Islet of Langerhans (tissue), 1 donor: Measurements from ENCODE around the gene SHC1.

ENCODE experiments used
- FAIRE-seq: peaks from one replicate; lab custom pipeline; 2011; peaks lifted over from hg19 to GRCh38; lab: Jason Lieb, UNC

SHC1 gene

GRCh38 chr1:155008015-155008941 is 37.7 kb upstream of the SHC1 start:
- FAIRE-seq: no peak

DNA sequence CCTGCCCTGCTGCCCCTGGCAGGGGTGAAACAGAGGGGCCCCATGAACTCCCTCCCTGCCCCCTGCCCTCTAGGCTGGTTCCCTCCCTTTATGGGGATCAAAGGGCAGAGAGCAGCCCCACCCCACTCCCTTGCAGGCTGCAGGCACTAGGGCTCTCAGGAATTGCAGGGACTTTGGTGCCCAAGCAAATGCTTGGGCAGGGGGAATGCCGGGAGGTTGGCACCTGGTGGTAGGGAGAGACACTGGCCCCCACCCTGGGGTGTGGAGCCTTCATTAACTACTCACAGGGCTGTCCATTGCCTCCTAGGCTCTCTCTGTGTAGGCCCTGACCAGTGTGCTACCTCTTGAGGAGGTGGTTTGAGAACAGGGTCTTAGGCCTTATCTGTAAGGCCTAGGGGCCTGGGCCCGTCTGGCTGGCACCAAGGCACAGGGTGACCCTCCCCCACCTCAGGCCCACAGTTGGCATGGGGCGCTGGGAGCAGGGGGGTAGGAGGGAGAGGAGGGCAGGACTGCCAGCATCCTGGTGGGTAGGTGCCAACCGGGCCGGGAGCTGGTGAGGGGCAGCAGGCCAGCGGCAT is 36.8 kb upstream of the SHC1 start:
- FAIRE-seq: no peak

GRCh38 chr1:155006601-155007101 is 36.1 kb upstream of the SHC1 start:
- no peak for FAIRE-seq

DNA sequence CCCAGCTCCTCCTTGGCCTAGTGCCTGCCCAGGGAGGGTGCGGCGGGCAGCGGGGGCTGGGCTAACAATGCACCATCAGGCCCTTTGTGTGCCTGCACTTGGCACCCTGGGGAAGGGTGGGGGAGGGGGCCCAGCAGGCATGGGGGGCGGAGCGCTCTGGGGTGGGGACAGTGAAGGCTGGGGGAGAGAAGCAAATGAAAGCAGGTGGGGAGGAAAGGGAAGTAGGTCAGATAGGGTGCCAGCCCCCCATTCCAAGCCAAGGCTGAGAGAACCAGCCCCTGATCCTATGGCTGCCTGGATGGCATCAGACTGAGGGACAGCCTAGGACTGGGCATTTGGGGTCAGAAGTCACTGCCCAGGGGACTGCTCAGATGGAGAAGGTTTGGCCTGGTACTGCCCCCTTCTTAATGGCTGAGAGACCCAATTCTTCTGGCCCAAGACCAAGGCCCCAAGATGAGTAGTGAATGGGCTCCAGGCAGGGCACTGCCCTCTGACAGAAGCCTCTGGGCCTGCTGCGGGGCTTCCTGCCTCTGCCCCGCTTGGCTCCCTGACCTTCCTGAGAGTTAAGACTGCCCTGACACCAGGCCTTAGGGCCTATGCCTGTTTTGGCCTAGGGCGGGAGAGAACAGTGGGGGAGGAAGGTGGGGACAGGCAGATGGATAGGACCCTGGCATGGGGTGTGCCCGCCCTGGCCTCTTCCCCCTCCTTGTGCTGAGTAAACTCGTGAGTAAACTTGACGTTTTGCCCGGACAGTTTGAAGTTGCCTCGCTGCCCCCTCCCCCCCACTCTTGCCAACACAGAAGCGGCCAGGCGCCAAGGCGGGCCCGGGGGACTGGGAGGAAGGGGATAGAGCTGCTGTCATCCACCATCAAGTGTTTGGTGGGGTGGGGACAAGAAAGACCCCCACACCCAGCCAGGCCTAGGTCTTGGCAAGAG is 34.8 kb upstream of the SHC1 start:
- no peak for FAIRE-seq

DNA sequence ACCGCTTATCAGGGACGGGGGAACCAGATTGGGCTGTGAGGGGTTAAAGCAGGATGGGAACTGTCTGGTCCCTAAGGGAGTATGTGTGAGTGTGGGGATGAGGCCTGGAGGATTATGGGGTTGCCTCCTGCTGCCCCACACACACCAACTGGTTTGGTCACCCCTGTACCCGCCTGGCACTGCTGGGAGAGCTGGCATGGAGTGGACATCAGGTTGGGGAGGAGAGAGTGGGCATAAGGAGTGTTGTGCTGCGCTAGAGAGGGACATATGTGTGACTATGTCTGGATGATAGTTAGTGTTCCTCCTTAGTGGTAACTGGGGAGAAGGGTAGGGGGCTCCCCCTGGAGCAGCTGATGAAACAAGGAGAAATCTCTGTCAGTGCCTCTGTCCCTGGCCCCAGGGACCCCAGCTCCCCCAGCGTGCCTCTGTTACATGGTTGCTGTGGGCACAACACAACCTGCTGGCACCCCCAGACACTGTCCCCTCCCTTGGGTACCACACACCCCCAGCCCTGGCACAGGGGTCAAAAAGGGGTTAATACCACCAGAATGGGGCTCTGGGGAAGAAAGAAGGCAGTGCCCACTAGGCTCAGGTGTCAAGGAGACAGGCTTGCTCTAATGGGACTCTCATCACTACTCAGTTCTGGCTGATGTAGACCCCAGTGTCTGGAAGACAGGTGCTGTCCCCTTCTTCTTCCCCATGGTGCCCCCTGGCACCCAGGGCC is 34.0 kb upstream of the SHC1 start:
- FAIRE-seq: no peak

- FAIRE-seq: no peak
These were observed 33.3 kb upstream of the SHC1 start for GRCh38 chr1:155003766-155004351.

DNA sequence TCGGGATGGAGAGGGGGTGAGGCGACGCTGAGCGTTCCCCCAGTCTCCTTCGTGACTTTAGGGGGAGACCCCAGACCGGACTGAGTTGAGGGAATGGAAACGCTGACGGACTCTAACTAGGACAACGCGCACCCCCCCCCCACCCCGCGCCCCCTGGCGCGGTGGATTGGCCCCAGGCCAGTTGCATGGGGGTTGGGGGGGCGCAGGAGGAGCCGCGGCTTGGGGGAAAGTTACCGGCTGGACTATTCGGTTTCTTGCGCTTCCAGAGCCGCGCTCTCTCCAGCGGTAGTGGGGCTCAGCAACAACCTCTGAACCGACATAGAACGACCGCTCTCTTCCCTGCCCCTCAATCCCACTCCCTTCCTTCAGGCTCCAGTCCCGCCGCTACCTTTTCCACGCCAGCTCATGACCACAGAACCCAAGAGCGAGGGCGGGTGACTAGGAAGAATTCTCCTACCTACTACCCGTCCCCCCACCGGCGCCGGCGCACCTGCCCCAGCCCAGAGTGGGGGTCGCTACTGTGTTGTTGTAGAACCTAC is 32.7 kb upstream of the SHC1 start:
- FAIRE-seq: no peak

GRCh38 chr1:155002464-155003226 is 32.1 kb upstream of the SHC1 start, which contains the start of gene ZBTB7B:
TSS of gene ZBTB7B (plus strand) at chr1:155002802. CDS start at chr1:155014661, 11,859 bp downstream.
- FAIRE-seq: no peak

DNA sequence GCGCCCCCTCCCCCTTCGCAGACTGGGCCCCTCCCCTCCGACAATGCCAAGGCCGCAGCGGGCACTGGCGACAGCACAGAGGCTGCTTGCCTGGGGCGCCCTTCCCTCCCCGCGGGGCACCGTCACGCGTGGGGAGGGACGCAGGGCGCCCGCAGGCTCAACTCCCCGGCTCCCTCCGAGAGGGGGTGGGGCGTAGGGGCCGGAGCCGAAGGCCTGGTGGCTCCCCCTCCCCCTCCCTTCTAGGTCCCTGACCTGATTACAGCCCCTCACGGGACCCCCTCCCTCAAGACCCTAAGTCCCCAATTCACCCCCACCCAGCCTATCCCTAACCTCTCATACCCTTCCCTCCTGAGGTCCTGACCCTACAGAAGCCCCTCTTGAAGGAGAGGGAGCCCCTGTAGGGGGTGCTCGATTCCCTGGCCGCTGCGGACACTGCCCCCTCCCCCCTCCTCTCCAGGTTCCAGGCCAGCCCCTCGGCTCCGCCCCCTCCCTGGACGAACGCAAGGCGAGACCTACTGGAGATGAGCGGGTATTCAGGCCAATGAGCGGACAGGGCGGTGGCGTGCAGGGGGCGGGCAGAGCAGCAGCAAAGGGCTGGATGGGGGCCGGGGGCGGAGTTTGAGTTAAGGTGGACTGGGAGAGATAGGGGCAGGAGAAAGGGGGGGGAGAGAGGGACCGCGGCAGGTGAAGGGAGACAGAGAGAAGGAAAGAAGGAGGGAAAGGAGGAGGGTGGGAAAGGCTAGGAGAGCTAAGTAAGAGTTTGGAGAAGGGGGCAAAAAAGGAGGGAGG is 31.3 kb upstream of the SHC1 start:
- FAIRE-seq: no peak

DNA sequence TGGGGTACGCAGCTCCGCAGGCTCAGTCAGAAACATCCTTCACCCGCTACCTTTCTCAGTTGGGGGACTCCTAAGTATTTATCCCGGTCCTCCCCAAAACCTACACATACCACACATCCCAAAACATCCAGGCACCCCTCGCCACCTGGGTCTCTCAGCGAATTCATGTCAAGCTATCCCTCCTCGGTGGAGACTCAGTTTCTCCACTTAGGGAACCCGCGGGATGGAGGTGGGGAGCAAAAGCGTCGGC is 30.8 kb upstream of the SHC1 start:
- FAIRE-seq: no peak

- FAIRE-seq: no peak
These were observed 30.3 kb upstream of the SHC1 start for GRCh38 chr1:155000726-155001424.

DNA sequence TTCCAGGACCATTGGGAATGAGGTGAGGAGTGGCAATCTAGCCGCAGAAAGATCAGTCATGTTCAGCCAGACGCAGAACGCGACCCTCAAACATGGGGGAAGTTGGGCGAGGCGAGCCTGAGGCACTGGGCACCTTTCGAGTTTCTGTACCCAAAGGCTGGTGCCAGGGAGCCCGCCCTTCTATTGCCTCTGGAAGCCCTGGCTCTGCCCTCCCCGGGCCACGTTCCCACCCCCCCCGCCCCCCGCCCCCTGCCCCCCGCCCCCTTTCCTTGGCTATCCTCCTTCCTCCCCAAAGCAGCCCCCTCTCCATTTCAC is 29.8 kb upstream of the SHC1 start:
- no peak for FAIRE-seq

GRCh38 chr1:154999571-155000410 is 29.2 kb upstream of the SHC1 start:
- FAIRE-seq: no peak

GRCh38 chr1:154998818-154999570 is 28.4 kb upstream of the SHC1 start:
- no peak for FAIRE-seq

DNA sequence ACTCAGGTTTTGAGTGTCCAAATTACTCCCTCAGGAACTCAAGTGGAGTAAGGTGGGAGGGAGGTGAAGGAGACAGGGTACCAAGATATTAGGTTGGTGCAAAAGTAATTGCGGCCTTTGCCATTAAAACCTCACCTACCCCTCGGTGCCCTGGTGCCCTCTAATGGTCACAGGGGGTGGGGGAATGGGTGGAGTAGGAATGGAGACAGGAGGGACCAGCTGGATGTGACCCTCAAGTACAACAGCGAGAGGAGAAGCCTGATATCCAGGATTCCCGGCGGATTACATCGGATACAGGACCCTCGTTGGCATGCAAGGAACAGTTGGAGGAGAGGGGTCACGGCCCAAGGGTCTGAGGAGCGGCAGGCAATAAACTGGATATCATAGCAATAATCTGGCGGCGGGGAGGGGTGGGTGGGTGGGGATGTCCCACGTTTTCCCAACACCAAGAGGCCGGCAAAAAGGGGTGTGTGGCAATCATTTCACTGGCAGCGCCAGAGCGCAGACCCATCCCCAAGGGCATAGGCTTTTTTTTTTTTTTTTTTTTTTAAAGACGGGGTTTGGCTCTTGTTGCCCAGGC is 27.7 kb upstream of the SHC1 start:
- FAIRE-seq: no peak

GRCh38 chr1:154996966-154997701 is 26.6 kb upstream of the SHC1 start:
- no peak for FAIRE-seq
